GM12878 (cell line): ENCODE data around the gene HMGCS1. TPM values are rescaled to one million over a fixed set of nuclear protein-coding genes. Genes with fewer than 3 reads are reported as not detected.

Experiments used
- CHD1 ChIP-seq: IDR thresholded peaks from 2 replicates; pipeline ENCODE4 v1.6.1; 2012; ENCODE audit warnings: low read depth, low read length, improper control_type of control experiment
- FOXM1 ChIP-seq: IDR thresholded peaks from 2 replicates; pipeline ENCODE4 v1.6.1; 2012; ENCODE audit warnings: low read depth, mild to moderate bottlenecking, inconsistent platforms, low read length, moderate library complexity
- IKZF2 ChIP-seq, 2 experiments: fragments of 450-650 bp; IDR thresholded peaks; 2 replicates each; pipeline ENCODE4 v1.6.1; 2017; ENCODE audit warnings: mild to moderate bottlenecking in 2 of 2, moderate library complexity in 2 of 2
- JUNB ChIP-seq: IDR thresholded peaks from 2 replicates; pipeline ENCODE4 v1.6.1; 2016; ENCODE audit warnings: antibody characterized with exemption, mild to moderate bottlenecking
- KLF5 ChIP-seq: fragments of 450-650 bp; IDR thresholded peaks from 2 replicates; pipeline ENCODE4 v1.6.1; 2014; ENCODE audit warnings: mild to moderate bottlenecking; ENCODE audit not compliant: partially characterized antibody
- MXI1 ChIP-seq: fragments of 150-350 bp; IDR thresholded peaks from 2 replicates; pipeline ENCODE4 v1.6.1; 2011; ENCODE audit warnings: low read depth, mild to moderate bottlenecking, inconsistent platforms, low read length, improper control_type of control experiment
- RUNX3 ChIP-seq: IDR thresholded peaks from 2 replicates; pipeline ENCODE4 v1.6.1; 2012; ENCODE audit warnings: low read length, inconsistent platforms
- SIX5 ChIP-seq: IDR thresholded peaks from 2 replicates; pipeline ENCODE4 v1.6.1; 2011; ENCODE audit warnings: mild to moderate bottlenecking, low read depth, low read length, moderate library complexity; ENCODE audit not compliant: severe bottlenecking
- SMARCA5 ChIP-seq: fragments of 450-650 bp; IDR thresholded peaks from 2 replicates; pipeline ENCODE4 v1.6.1; 2017; ENCODE audit warnings: mild to moderate bottlenecking
- TAF1 ChIP-seq: IDR thresholded peaks from 2 replicates; pipeline ENCODE4 v1.6.1; 2011; ENCODE audit warnings: mild to moderate bottlenecking, low read depth, low read length, borderline replicate concordance
- ZBTB11 ChIP-seq: fragments of 450-650 bp; formaldehyde crosslinking; IDR thresholded peaks from 2 replicates; pipeline ENCODE4 v1.5.0; 2022; ENCODE audit warnings: mild to moderate bottlenecking, missing genetic modification characterization
- ZNF622 ChIP-seq: fragments of 450-650 bp; IDR thresholded peaks from 2 replicates; pipeline ENCODE4 v1.6.1; 2017; ENCODE audit warnings: mild to moderate bottlenecking, inconsistent platforms
- polyA plus RNA-seq, 11 experiments: library from polyadenylated mRNA; depleted of rRNA in 4 of 11; unstranded in 6 of 11; stranded (reverse) in 5 of 11; fragments of >200 nt; fragmentation: Nextera tagmentation in 4 of 11; fragmentation: Illumina TruSeq in 1 of 11; extraction: Ambion mirVana in 4 of 11; extraction: Trizol in 1 of 11; gene quantifications; 1 replicate in 1 of 11; 2 replicates in 10 of 11; pipeline versions ENCODE4 v1.2.1 to v1.2.3, GENCODE V29; 2011 to 2016; ENCODE audit warnings: inconsistent platforms in 2 of 11, missing spikeins in 2 of 11, low read depth in 1 of 11
- total RNA-seq, 4 experiments: library from RNA; depleted of rRNA in 3 of 4; stranded (reverse); fragments of >200 nt in 3 of 4; fragmentation: Illumina TruSeq in 1 of 4; extraction: Trizol in 1 of 4; gene quantifications; 2 replicates each; pipeline versions ENCODE4 v1.2.1 to v1.2.3, GENCODE V29; 2013 to 2021
- TF ChIP-seq, protein P1 (sequence below): fragments of 450-650 bp; formaldehyde crosslinking; IDR thresholded peaks from 2 replicates; pipeline ENCODE4 v1.4.0; 2022; ENCODE audit warnings: mild to moderate bottlenecking, moderate library complexity
- TF ChIP-seq, protein P2 (sequence below): IDR thresholded peaks from 2 replicates; pipeline ENCODE4 v1.6.1; 2011; ENCODE audit warnings: mild to moderate bottlenecking, low read depth, low read length, moderate library complexity; ENCODE audit not compliant: insufficient replicate concordance
- TF ChIP-seq, protein P3 (sequence below): IDR thresholded peaks from 2 replicates; pipeline ENCODE4 v1.6.1; 2012; ENCODE audit warnings: low read depth, low read length, improper control_type of control experiment
- TF ChIP-seq, protein P4 (sequence below): IDR thresholded peaks from 2 replicates; pipeline ENCODE4 v1.6.1; 2012; ENCODE audit warnings: low read length, inconsistent platforms

The HMGCS1 gene
- total and polyA plus RNA-seq, 10 of the 15 experiments (the other 5 are each of a cell fraction or from before 2014, with no cell fraction given): 24.0 to 193 (median 108) TPM

- no peak for TF ChIP-seq ZNF622
- no peak for TF ChIP-seq SIX5
- TF ChIP-seq ZBTB11 (CRISPR knock-in tag): no peak
- TF ChIP-seq, protein P1, sequence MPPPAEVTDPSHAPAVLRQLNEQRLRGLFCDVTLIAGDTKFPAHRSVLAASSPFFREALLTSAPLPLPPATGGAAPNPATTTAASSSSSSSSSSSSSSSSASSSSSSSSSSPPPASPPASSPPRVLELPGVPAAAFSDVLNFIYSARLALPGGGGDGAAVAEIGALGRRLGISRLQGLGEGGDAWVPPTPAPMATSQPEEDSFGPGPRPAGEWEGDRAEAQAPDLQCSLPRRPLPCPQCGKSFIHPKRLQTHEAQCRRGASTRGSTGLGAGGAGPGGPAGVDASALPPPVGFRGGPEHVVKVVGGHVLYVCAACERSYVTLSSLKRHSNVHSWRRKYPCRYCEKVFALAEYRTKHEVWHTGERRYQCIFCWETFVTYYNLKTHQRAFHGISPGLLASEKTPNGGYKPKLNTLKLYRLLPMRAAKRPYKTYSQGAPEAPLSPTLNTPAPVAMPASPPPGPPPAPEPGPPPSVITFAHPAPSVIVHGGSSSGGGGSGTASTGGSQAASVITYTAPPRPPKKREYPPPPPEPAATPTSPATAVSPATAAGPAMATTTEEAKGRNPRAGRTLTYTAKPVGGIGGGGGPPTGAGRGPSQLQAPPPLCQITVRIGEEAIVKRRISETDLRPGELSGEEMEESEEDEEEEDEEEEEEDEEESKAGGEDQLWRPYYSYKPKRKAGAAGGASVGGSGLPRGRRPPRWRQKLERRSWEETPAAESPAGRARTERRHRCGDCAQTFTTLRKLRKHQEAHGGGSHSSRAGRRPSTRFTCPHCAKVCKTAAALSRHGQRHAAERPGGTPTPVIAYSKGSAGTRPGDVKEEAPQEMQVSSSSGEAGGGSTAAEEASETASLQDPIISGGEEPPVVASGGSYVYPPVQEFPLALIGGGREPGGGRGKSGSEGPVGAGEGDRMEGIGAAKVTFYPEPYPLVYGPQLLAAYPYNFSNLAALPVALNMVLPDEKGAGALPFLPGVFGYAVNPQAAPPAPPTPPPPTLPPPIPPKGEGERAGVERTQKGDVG: no peak
- peak in 1 of 2 experiments; percentile 37; a peak in 1 of 4 replicates for TF ChIP-seq IKZF2 (IDR thresholded peaks at IDR 0.05)
- no peak for TF ChIP-seq KLF5
- TF ChIP-seq, protein P2, sequence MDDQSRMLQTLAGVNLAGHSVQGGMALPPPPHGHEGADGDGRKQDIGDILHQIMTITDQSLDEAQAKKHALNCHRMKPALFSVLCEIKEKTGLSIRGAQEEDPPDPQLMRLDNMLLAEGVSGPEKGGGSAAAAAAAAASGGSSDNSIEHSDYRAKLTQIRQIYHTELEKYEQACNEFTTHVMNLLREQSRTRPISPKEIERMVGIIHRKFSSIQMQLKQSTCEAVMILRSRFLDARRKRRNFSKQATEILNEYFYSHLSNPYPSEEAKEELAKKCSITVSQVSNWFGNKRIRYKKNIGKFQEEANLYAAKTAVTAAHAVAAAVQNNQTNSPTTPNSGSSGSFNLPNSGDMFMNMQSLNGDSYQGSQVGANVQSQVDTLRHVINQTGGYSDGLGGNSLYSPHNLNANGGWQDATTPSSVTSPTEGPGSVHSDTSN: no peak
- TF ChIP-seq FOXM1: peak; percentile 57; the same call in 1 of the 2 replicates
- TF ChIP-seq, protein P3, sequence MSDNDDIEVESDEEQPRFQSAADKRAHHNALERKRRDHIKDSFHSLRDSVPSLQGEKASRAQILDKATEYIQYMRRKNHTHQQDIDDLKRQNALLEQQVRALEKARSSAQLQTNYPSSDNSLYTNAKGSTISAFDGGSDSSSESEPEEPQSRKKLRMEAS: no peak
- TF ChIP-seq, protein P4, sequence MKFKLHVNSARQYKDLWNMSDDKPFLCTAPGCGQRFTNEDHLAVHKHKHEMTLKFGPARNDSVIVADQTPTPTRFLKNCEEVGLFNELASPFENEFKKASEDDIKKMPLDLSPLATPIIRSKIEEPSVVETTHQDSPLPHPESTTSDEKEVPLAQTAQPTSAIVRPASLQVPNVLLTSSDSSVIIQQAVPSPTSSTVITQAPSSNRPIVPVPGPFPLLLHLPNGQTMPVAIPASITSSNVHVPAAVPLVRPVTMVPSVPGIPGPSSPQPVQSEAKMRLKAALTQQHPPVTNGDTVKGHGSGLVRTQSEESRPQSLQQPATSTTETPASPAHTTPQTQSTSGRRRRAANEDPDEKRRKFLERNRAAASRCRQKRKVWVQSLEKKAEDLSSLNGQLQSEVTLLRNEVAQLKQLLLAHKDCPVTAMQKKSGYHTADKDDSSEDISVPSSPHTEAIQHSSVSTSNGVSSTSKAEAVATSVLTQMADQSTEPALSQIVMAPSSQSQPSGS: peak; percentile 59; the same call in 1 of the 2 replicates
- TF ChIP-seq JUNB: peak; percentile 96
- TF ChIP-seq MXI1: no peak
- TF ChIP-seq RUNX3: no peak; the same call in 1 of the 2 replicates
- TF ChIP-seq SMARCA5: no peak
- no peak for TF ChIP-seq CHD1
- TF ChIP-seq TAF1: no peak
These were observed 2.1 kb upstream of the HMGCS1 start (continued) for GRCh38 chr5:43315263-43315662.
